Right atrium auricular region (tissue), 2 donors: ENCODE measurements around the gene ITPR3. TPM values are rescaled to one million over a fixed set of nuclear protein-coding genes. Genes with fewer than 3 reads are reported as not detected.

Experiments used
- DNase-seq: peaks from one replicate; pipeline ENCODE4 v3.0.0-alpha.2; 2019; ENCODE audit warnings: low spot score
- H3K27ac ChIP-seq, 2 donors: fragments of 200-600 bp; sonication (generic); 1 replicate in 1 of 2; 2 replicates in 1 of 2; pipeline ENCODE4 v1.5.1; 2016 to 2019
- H3K27me3 ChIP-seq, 2 donors: fragments of 200-600 bp; sonication (generic); one replicate each; pipeline versions ENCODE4 v1.5.1 to v1.6.0; 2017 to 2019
- H3K36me3 ChIP-seq: fragments of 200-600 bp; sonication (generic); one replicate; pipeline ENCODE4 v1.5.1; 2016
- H3K4me1 ChIP-seq, 2 donors: fragments of 200-600 bp; sonication (generic); one replicate each; pipeline versions ENCODE4 v1.5.1 to v1.6.0; 2017 to 2019
- H3K4me3 ChIP-seq, 2 donors: fragments of 200-600 bp; sonication (generic); 1 replicate in 1 of 2; 2 replicates in 1 of 2; pipeline ENCODE4 v1.5.1; 2017 to 2019; ENCODE audit warnings: mild to moderate bottlenecking in 1 of 2, moderate library complexity in 1 of 2
- H3K9me3 ChIP-seq, 2 donors: fragments of 200-600 bp; sonication (generic); one replicate each; pipeline ENCODE4 v1.5.1; 2019
- CTCF ChIP-seq, 2 donors: fragments of 200-600 bp; sonication (generic); IDR thresholded peaks; one replicate each; pipeline ENCODE4 v1.5.1; 2019; ENCODE audit warnings: antibody characterized with exemption in 2 of 2
- total RNA-seq, 2 donors: library from RNA; depleted of rRNA; stranded (reverse); fragments of >200 nt; gene quantifications; one replicate each; pipeline ENCODE4 v1.1.0, GENCODE V29; 2016

Gene ITPR3
- total RNA-seq, 2 donors from 2014 or later = 6.2 to 17.7 TPM

DNA sequence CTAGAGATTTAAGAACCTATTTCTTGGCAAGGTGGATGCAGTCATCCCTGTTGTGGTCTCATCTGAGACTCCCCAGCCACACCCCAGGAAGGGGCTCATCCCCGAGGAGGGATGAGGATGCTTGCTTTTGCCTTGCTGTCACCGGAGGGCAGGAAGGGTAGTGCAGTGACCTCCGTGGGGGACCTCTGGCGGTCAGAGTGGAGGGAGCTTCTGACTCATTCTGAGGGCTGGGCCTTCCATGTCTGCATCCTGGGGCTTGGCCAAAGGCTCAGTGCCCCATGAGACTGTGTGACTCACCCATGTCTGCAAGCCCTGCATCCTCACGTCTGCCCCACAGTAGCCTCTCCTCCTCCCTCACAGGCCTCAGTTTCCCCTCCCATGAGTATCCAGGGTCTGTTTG lies 51.7 kb downstream of the ITPR3 start:
- H3K4me3 ChIP-seq = no peak overlapping the region
- no peaks in the 10 kb centered on the region for H3K27me3 ChIP-seq
- TF ChIP-seq CTCF (IDR thresholded peaks at IDR 0.05) = peak in 1 of 2 donors; percentile 56
- H3K9me3 ChIP-seq = no peaks in the 10 kb centered on the region
- no peaks in the 10 kb centered on the region for H3K4me1 ChIP-seq
- peaks cover 51% of the 10 kb centered on the region for H3K36me3 ChIP-seq
- no peak overlapping the region for H3K27ac ChIP-seq
- peak; percentile 78 for DNase-seq

- Histone ChIP-seq H3K27me3 (no peaks in the 10 kb centered on the region), H3K36me3 (peaks cover 49% of the 10 kb centered on the region), H3K9me3 (no peaks in the 10 kb centered on the region), H3K4me1 (no peaks in the 10 kb centered on the region), H3K27ac (no peak overlapping the region), H3K4me3 (no peak overlapping the region)
- DNase-seq = no peak
- no peak for TF ChIP-seq CTCF (IDR thresholded peaks at IDR 0.05)
Measured at GRCh38 chr6:33673851-33674250, 52.7 kb downstream of the ITPR3 start.

GRCh38 chr6:33675968-33676367 lies 54.8 kb downstream of the ITPR3 start:
- no peak overlapping the region for H3K27ac ChIP-seq
- no peak for DNase-seq
- H3K27me3 ChIP-seq = no peaks in the 10 kb centered on the region
- peaks cover 38% of the 10 kb centered on the region for H3K36me3 ChIP-seq
- no peaks in the 10 kb centered on the region for H3K4me1 ChIP-seq
- no peaks in the 10 kb centered on the region for H3K9me3 ChIP-seq
- no peak for TF ChIP-seq CTCF (IDR thresholded peaks at IDR 0.05)
- H3K4me3 ChIP-seq = no peak overlapping the region

DNA sequence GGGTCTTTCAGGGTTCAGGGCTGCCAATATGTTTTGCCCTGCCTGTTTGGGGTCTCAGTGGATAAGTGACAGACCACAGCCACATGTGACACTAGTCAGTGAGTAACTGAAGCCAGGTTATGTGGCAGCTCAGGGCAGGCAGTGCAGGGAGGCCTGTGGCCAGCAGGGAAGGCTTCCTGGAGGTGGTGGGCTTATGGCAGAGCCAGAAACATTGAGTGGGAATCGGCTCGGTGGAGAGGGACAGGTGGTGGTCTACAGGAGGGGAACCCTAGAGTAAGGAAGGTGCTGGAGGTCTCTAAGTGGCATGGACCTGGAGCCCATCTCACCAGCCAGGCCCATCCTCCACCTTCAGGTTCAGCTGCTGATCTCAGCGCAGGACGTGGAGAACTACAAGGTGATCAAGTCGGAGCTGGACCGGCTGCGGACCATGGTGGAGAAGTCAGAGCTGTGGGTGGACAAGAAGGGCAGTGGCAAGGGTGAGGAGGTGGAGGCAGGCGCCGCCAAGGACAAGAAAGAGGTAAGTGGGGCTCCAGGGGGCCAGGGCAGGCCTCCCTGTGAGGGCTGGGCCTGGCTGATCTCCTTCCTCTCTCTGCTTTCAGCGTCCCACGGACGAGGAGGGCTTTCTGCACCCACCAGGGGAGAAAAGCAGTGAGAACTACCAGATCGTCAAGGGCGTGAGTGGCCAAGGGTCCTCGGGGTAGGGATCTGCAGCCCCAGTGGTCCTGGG lies 55.5 kb downstream of the ITPR3 start:
- Histone ChIP-seq H3K36me3 (peaks cover 32% of the 10 kb centered on the region), H3K4me1 (no peaks in the 10 kb centered on the region), H3K9me3 (no peaks in the 10 kb centered on the region), H3K4me3 (no peak overlapping the region), H3K27ac (no peak overlapping the region), H3K27me3 (no peaks in the 10 kb centered on the region)
- no peak for DNase-seq
- TF ChIP-seq CTCF (IDR thresholded peaks at IDR 0.05) = no peak

GRCh38 chr6:33677143-33677660 lies 56.1 kb downstream of the ITPR3 start:
- no peaks in the 10 kb centered on the region for H3K9me3 ChIP-seq
- no peak overlapping the region for H3K27ac ChIP-seq
- no peak overlapping the region for H3K4me3 ChIP-seq
- H3K27me3 ChIP-seq = no peaks in the 10 kb centered on the region
- no peaks in the 10 kb centered on the region for H3K4me1 ChIP-seq
- DNase-seq = no peak
- H3K36me3 ChIP-seq = peaks cover 35% of the 10 kb centered on the region
- TF ChIP-seq CTCF (IDR thresholded peaks at IDR 0.05) = no peak

- TF ChIP-seq CTCF (IDR thresholded peaks at IDR 0.05) = no peak
- Histone ChIP-seq H3K9me3 (no peaks in the 10 kb centered on the region), H3K4me1 (no peaks in the 10 kb centered on the region), H3K27ac (no peak overlapping the region), H3K4me3 (no peak overlapping the region), H3K36me3 (peaks cover 39% of the 10 kb centered on the region), H3K27me3 (no peaks in the 10 kb centered on the region)
- no peak for DNase-seq
Measured at GRCh38 chr6:33677689-33678088, 56.6 kb downstream of the ITPR3 start.
